GM19324 (cell line): ENCODE results near the gene BPIFB2.
"Not testable (repeated sequence)": the region's sequence is repeated elsewhere in the genome, so short reads cannot be mapped to it uniquely, and the experiment has no call there.

Source experiments
- ATAC-seq: cut with Tn5 transposase; IDR thresholded peaks from one replicate; pipeline ENCODE4 v1.9.1; 2021; ENCODE audit warnings: mild to moderate bottlenecking, moderate library complexity; ENCODE audit not compliant: unreplicated experiment, low FRiP score

Gene BPIFB2

GRCh38 chr20:33031531-33031930 is 24.0 kb downstream of the BPIFB2 start, which contains the start of gene BPIFB6:
TSS of gene BPIFB6 (plus strand) at chr20:33031648. CDS start at chr20:33031648, 0 bp downstream.
- ATAC-seq: no peak

GRCh38 chr20:33032555-33032954 is 25.1 kb downstream of the BPIFB2 start:
- no peak for ATAC-seq

- no peak for ATAC-seq
Measured at GRCh38 chr20:33033381-33033780, 25.9 kb downstream of the BPIFB2 start.

- ATAC-seq: no peak
Measured at GRCh38 chr20:33034115-33034514, 26.6 kb downstream of the BPIFB2 start.

GRCh38 chr20:33034901-33035492 is 27.5 kb downstream of the BPIFB2 start:
- no peak for ATAC-seq

GRCh38 chr20:33037456-33037855 is 30.0 kb downstream of the BPIFB2 start:
- ATAC-seq: no peak

GRCh38 chr20:33038243-33038642 is 30.7 kb downstream of the BPIFB2 start:
- ATAC-seq: no peak

- ATAC-seq: no peak
Measured at GRCh38 chr20:33042430-33042829, 34.9 kb downstream of the BPIFB2 start.

GRCh38 chr20:33042983-33043730 is 35.7 kb downstream of the BPIFB2 start:
- ATAC-seq: no peak

- no peak for ATAC-seq
Measured at GRCh38 chr20:33043731-33044181, 36.3 kb downstream of the BPIFB2 start.

GRCh38 chr20:33045129-33045721 is 37.7 kb downstream of the BPIFB2 start:
- not testable (repeated sequence) for ATAC-seq

GRCh38 chr20:33046412-33046811 is 38.9 kb downstream of the BPIFB2 start:
- ATAC-seq: no peak

GRCh38 chr20:33051333-33051732 is 43.8 kb downstream of the BPIFB2 start:
- no peak for ATAC-seq

- no peak for ATAC-seq
Measured at GRCh38 chr20:33053291-33054106, 46.0 kb downstream of the BPIFB2 start, which contains the start of gene BPIFB3. TSS of gene BPIFB3 (plus strand) at chr20:33053903. CDS start at chr20:33055436, 1,533 bp downstream.

GRCh38 chr20:33054381-33054780 is 46.9 kb downstream of the BPIFB2 start:
- ATAC-seq: no peak

- no peak for ATAC-seq
Measured at GRCh38 chr20:33054791-33055190, 47.3 kb downstream of the BPIFB2 start.

GRCh38 chr20:33059136-33059535 is 51.6 kb downstream of the BPIFB2 start:
- no peak for ATAC-seq

- ATAC-seq: no peak
Measured at GRCh38 chr20:33059741-33060390, 52.4 kb downstream of the BPIFB2 start.

- ATAC-seq: no peak
Measured at GRCh38 chr20:33061658-33062028, 54.1 kb downstream of the BPIFB2 start.

- ATAC-seq: no peak
Measured at GRCh38 chr20:33062105-33062824, 54.8 kb downstream of the BPIFB2 start.
